HCT116 (cell line): Measurements from ENCODE around the gene ST14.

Source experiments
- EZH2 ChIP-seq: fragments of 200-600 bp; sonication (generic); IDR thresholded peaks from 2 replicates; pipeline ENCODE4 v1.6.1; 2017; ENCODE audit warnings: antibody characterized with exemption, mixed run types
- JUND ChIP-seq: IDR thresholded peaks from 2 replicates; pipeline ENCODE4 v1.6.1; 2012
- MAX ChIP-seq: IDR thresholded peaks from 2 replicates; pipeline ENCODE4 v1.6.1; 2012
- POLR2A ChIP-seq: IDR thresholded peaks from 2 replicates; pipeline ENCODE4 v1.7.0; 2011; ENCODE audit warnings: borderline replicate concordance; ENCODE audit not compliant: insufficient read depth, insufficient read length; ENCODE audit errors: extremely low read depth
- POLR2AphosphoS5 ChIP-seq: IDR thresholded peaks from 2 replicates; pipeline ENCODE4 v1.6.1; 2011; ENCODE audit warnings: mild to moderate bottlenecking, low read depth, low read length, moderate library complexity
- SIN3A ChIP-seq: IDR thresholded peaks from 2 replicates; pipeline ENCODE4 v1.6.1; 2012; ENCODE audit warnings: low read depth
- SP1 ChIP-seq: IDR thresholded peaks from 2 replicates; pipeline ENCODE4 v1.6.1; 2012; ENCODE audit warnings: low read depth
- ZFX ChIP-seq: fragments of 450-650 bp; IDR thresholded peaks from 2 replicates; pipeline ENCODE4 v1.6.1; 2017
- TF ChIP-seq, protein P1 (sequence below), 3 experiments: fragments of 200-600 bp in 1 of 3; sonication (generic) in 1 of 3; IDR thresholded peaks in 2 of 3; conservative IDR thresholded peaks in 1 of 3; 2 replicates each; pipeline ENCODE4 v1.5.1; 2012 to 2017; ENCODE audit warnings: low read depth in 2 of 3, low read length in 2 of 3, antibody characterized with exemption in 1 of 3, borderline replicate concordance in 1 of 3, control low read depth in 1 of 3, mild to moderate bottlenecking in 1 of 3, mixed read lengths in 1 of 3, mixed run types in 1 of 3, moderate library complexity in 1 of 3; ENCODE audit not compliant: insufficient read depth in 1 of 3

- TF ChIP-seq SIN3A (no peak), POLR2AphosphoS5 (no peak), POLR2A (no peak), ZFX (no peak), SP1 (no peak), EZH2 (no peak), JUND (no peak), MAX (no peak)
- TF ChIP-seq, protein P1, sequence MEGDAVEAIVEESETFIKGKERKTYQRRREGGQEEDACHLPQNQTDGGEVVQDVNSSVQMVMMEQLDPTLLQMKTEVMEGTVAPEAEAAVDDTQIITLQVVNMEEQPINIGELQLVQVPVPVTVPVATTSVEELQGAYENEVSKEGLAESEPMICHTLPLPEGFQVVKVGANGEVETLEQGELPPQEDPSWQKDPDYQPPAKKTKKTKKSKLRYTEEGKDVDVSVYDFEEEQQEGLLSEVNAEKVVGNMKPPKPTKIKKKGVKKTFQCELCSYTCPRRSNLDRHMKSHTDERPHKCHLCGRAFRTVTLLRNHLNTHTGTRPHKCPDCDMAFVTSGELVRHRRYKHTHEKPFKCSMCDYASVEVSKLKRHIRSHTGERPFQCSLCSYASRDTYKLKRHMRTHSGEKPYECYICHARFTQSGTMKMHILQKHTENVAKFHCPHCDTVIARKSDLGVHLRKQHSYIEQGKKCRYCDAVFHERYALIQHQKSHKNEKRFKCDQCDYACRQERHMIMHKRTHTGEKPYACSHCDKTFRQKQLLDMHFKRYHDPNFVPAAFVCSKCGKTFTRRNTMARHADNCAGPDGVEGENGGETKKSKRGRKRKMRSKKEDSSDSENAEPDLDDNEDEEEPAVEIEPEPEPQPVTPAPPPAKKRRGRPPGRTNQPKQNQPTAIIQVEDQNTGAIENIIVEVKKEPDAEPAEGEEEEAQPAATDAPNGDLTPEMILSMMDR (IDR thresholded peaks at IDR 0.05 in 2 of 3, conservative IDR thresholded peaks at IDR 0.05 in 1 of 3; ENCODE audit: borderline replicate concordance in 1 of 3, insufficient read depth in 1 of 3, low read depth in 2 of 3, low read length in 2 of 3) = no peak
These were observed 57.8 kb downstream of the ST14 start for GRCh38 chr11:130217133-130218031.
